Measurements from ENCODE around the gene CUL2. TPM values are rescaled to one million over a fixed set of nuclear protein-coding genes. Genes with fewer than 3 reads are reported as not detected.

CUL2 gene
- total and polyA plus RNA-seq, 8 donors = 2.3 to 31.9 (median 9.2) TPM

DNA sequence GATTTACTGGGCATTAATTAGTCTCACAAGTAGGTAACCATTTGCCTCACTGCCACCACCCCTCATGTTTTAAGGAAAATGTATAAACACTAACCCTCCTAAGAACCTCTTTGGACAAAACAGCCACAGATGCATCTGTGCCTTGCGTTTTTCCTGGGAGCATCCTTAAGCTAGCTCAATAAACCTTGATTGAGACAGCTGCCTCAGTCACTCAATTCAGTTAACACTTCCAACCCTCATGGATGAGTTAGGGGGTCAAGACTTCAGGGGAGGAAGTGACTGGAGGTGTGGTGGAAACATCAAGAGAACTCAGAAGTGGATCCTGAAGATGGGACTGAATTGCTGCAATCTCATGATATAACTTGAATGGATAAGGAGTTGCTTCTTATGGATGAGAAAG is 31.5 kb downstream of the CUL2 start:
- 86 to 97% (median 91%) methylated on average over 1 of the region's 1 CpG for WGBS, 5 donors
- Histone ChIP-seq H3K27ac (no peak overlapping the region), H3K4me3 (no peak overlapping the region), H3K9me3 (no peaks in the 10 kb centered on the region), H3K36me3 (peaks cover 18 to 94% (median 88%) of the 10 kb centered on the region in 4 donors), H3K27me3 (no peaks in the 10 kb centered on the region), H3K4me1 (peaks cover 0 to 4% (median 0%) of the 10 kb centered on the region in 4 donors)
- no peak for DNase-seq
- intact Hi-C loops (cut with DNase I; ENCODE audit: low total_unique reads) = no loop called here
- TF ChIP-seq POLR2A (IDR thresholded peaks at IDR 0.05) (no peak), POLR2AphosphoS5 (IDR thresholded peaks at IDR 0.05) (no peak), EP300 (IDR thresholded peaks at IDR 0.05) (no peak)
- TF ChIP-seq, protein P1, sequence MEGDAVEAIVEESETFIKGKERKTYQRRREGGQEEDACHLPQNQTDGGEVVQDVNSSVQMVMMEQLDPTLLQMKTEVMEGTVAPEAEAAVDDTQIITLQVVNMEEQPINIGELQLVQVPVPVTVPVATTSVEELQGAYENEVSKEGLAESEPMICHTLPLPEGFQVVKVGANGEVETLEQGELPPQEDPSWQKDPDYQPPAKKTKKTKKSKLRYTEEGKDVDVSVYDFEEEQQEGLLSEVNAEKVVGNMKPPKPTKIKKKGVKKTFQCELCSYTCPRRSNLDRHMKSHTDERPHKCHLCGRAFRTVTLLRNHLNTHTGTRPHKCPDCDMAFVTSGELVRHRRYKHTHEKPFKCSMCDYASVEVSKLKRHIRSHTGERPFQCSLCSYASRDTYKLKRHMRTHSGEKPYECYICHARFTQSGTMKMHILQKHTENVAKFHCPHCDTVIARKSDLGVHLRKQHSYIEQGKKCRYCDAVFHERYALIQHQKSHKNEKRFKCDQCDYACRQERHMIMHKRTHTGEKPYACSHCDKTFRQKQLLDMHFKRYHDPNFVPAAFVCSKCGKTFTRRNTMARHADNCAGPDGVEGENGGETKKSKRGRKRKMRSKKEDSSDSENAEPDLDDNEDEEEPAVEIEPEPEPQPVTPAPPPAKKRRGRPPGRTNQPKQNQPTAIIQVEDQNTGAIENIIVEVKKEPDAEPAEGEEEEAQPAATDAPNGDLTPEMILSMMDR (IDR thresholded peaks at IDR 0.05) = no peak

DNA sequence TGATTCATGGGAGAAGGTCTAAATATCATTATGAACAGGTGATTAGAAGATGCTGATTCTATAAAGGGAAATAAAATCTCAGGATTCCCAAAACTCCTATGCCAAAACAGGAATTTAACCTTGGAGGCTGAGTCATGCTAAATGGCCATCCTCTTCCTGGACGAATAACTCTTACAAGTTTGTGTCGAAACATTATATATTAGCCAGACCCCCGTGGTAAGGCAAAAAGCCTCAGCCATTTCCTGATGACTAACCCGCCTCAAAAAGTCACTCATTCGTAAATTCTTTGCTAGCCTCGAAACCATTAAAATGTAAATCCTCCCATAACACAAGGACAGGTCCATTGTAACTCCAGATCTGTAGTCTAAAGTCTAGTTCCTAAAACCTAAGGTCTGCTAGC is 32.0 kb downstream of the CUL2 start:
- TF ChIP-seq POLR2AphosphoS5 (IDR thresholded peaks at IDR 0.05) (no peak), EP300 (IDR thresholded peaks at IDR 0.05) (no peak), POLR2A (IDR thresholded peaks at IDR 0.05) (no peak)
- TF ChIP-seq, protein P1 (IDR thresholded peaks at IDR 0.05) = no peak
- H3K27me3 ChIP-seq = no peaks in the 10 kb centered on the region
- peaks cover 12 to 94% (median 88%) of the 10 kb centered on the region in 4 donors for H3K36me3 ChIP-seq
- intact Hi-C loops (cut with DNase I; ENCODE audit: low total_unique reads) = no loop called here
- peaks cover 0 to 4% (median 0%) of the 10 kb centered on the region in 4 donors for H3K4me1 ChIP-seq
- H3K9me3 ChIP-seq = no peaks in the 10 kb centered on the region
- no peak overlapping the region for H3K27ac ChIP-seq
- no peak overlapping the region for H3K4me3 ChIP-seq
- WGBS, 5 donors = 47 to 83% (median 73%) methylated on average over 6 of the region's 6 CpGs
- no peak for DNase-seq

DNA sequence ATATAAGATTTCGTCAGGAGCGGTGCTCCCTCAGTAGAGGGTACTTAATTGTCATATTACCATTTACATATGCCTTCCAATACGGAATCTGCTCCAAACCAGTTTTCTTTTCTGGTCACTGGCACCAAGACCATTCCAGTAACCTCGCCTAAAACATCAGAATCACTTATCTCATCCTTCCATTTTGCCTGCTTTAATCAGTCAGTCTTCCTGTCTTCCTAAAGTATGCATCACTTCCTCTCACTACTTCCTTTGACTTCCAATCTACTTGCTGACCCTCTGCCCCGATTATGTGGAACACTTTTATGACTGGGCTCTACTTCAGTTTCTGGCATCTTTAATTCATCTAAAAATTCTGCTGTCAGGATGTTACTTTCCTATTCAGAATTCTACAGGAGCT is 33.5 kb downstream of the CUL2 start:
- no peak for DNase-seq
- WGBS, 5 donors = 72 to 86% (median 86%) methylated on average over 5 of the region's 5 CpGs
- no peak overlapping the region for H3K27ac ChIP-seq
- H3K4me1 ChIP-seq = peaks cover 0 to 4% (median 0%) of the 10 kb centered on the region in 4 donors
- no peak overlapping the region for H3K4me3 ChIP-seq
- H3K27me3 ChIP-seq = no peaks in the 10 kb centered on the region
- TF ChIP-seq, protein P1 (IDR thresholded peaks at IDR 0.05) = no peak
- TF ChIP-seq POLR2A (IDR thresholded peaks at IDR 0.05) = no peak
- no peak for TF ChIP-seq POLR2AphosphoS5 (IDR thresholded peaks at IDR 0.05)
- no peak for TF ChIP-seq EP300 (IDR thresholded peaks at IDR 0.05)
- H3K36me3 ChIP-seq = peaks cover 12 to 94% (median 88%) of the 10 kb centered on the region in 4 donors
- H3K9me3 ChIP-seq = no peaks in the 10 kb centered on the region
- intact Hi-C loops (cut with DNase I; ENCODE audit: low total_unique reads) = no loop called here

DNA sequence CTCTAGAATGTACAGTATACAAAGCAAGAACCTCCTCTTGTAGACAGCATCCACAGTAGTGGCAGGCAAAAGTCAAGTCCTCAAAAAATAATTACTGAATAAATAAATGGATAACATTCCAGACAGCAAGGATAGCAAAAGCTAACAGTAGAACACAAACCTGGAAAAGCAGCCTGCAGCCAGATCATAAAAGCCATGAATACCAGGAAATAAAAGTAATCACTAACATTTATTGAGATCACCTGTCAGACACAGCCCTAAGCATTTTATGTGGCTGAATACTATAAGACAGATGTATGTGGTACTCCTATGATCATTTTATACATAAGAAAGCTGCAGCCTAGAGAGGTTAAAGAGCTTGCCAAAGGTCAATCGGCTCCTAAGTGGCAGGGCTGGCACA is 34.0 kb downstream of the CUL2 start:
- Histone ChIP-seq H3K36me3 (peaks cover 12 to 97% (median 90%) of the 10 kb centered on the region in 4 donors), H3K9me3 (no peaks in the 10 kb centered on the region), H3K27ac (no peak overlapping the region), H3K27me3 (no peaks in the 10 kb centered on the region), H3K4me3 (no peak overlapping the region), H3K4me1 (peaks cover 0 to 4% (median 0%) of the 10 kb centered on the region in 4 donors)
- no peak for DNase-seq
- intact Hi-C loops (cut with DNase I; ENCODE audit: low total_unique reads) = no loop called here
- 61 to 95% (median 73%) methylated on average over 1 of the region's 1 CpG for WGBS, 5 donors
- TF ChIP-seq EP300 (IDR thresholded peaks at IDR 0.05) = no peak
- no peak for TF ChIP-seq POLR2A (IDR thresholded peaks at IDR 0.05)
- TF ChIP-seq POLR2AphosphoS5 (IDR thresholded peaks at IDR 0.05) = no peak
- TF ChIP-seq, protein P1 (IDR thresholded peaks at IDR 0.05) = no peak
